A549 treated with AZD2906 at 1 μM for 4 hours (cell line): Measurements from ENCODE around the gene CLDN14. TPM values are rescaled to one million over a fixed set of nuclear protein-coding genes. Genes with fewer than 3 reads are reported as not detected.

Experiments used
- total RNA-seq: library from RNA; stranded (reverse); fragments of 200-300 nt; extraction: Qiagen RNA extraction; gene quantifications from 5 replicates; pipeline ENCODE4 v1.2.3, GENCODE V29; 2022

Gene CLDN14
- total RNA-seq, result 0.07 TPM in 1 of 5 replicates, not detected in the others

DNA sequence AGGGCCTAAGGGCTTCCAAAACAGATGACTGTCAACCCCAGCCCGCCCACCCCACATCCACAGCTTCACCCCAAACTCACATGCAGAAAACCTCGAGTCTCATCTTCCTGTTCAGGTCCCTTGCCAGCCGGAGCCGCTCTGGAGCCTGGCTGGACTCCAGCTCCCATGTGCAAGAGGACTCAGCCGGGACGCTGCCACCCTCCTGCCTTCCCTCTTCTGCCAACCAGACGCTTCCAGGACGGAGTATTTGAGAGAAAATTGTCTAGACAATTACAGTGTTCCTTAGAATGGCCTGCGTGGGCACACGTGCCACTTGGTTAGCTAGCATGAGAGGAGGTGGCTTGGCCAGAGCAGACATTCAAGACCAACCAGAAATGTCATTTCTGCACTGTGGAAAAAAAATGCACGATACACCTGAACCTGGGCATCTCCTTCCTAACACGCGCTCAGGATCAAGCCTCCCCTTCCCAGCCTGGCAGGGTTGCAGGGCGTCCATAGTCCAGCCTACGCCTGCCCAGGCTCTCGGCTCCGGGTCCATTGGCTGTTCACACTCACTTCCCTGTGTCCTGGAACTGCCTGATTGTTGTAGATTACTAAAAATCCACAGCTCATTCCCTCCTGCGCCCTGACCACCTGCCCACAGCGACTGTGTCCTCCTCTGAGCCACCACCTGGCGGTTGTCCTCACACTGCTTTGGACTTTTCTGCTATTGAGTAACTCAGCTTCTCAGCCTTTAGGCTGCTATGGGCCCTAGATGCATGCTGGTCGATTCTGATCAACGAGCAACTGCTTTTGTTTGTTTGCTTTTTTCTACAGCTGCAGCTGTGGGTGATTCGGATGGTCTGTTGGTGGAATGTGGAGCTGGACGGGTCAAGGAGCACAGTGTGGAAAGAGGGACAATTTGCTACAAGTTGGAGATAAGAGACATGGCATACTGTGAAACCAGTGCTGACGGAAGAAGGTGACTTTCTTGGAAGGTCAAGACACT lies at the start of gene CLDN14:
TSS of gene CLDN14 (minus strand) at position 708 of the 988 bp plus-strand sequence. CDS start 18,427 bp downstream, outside the sequence.

Other genes starting within 250 kb of the CLDN14 start
- gene MORC3, start 159.9 kb downstream of the CLDN14 start, total RNA-seq, result 4.9 to 8.8 TPM (median 6.2 TPM) in 5 replicates
- 11.1 to 12.8 TPM (median 11.3 TPM) in 5 replicates for gene CHAF1B, start 94.7 kb downstream of the CLDN14 start, total RNA-seq
- gene SIM2, start 219.0 kb upstream of the CLDN14 start, total RNA-seq, result 6.1 to 7.2 TPM (median 6.5 TPM) in 5 replicates